RWPE2 (cell line): ENCODE data around the gene GAN.

ENCODE experiments used
- ATAC-seq: fragments of 200-7000 bp; cut with Tn5 transposase; 3 replicates; pipeline ENCODE4 v1.9.1; 2021; ENCODE audit warnings: low read depth
- DNase-seq: peaks from one replicate; pipeline ENCODE4 v3.0.0-alpha.2; 2020; ENCODE audit warnings: low spot score
- H3K27ac ChIP-seq: fragments of 450-650 bp; 2 replicates; pipeline ENCODE4 v1.5.1; 2017; ENCODE audit warnings: mild to moderate bottlenecking; ENCODE audit not compliant: poor library complexity, severe bottlenecking
- H3K27me3 ChIP-seq: fragments of 250-450 bp; sonication (Bioruptor Pico); 2 replicates; pipeline ENCODE4 v1.5.1; 2021; ENCODE audit warnings: mild to moderate bottlenecking, moderate library complexity; ENCODE audit not compliant: insufficient read depth, poor library complexity, severe bottlenecking
- H3K36me3 ChIP-seq: fragments of 250-450 bp; sonication (Bioruptor Pico); 2 replicates; pipeline ENCODE4 v1.5.1; 2020; ENCODE audit warnings: low read depth, mild to moderate bottlenecking, moderate library complexity
- H3K4me1 ChIP-seq: fragments of 250-450 bp; sonication (Bioruptor Pico); 2 replicates; pipeline ENCODE4 v1.5.1; 2021; ENCODE audit warnings: mild to moderate bottlenecking, moderate library complexity; ENCODE audit not compliant: insufficient read depth, poor library complexity, severe bottlenecking
- H3K4me3 ChIP-seq: fragments of 250-450 bp; sonication (Bioruptor Pico); 2 replicates; pipeline ENCODE4 v1.5.1; 2021; ENCODE audit warnings: mild to moderate bottlenecking, moderate library complexity; ENCODE audit not compliant: severe bottlenecking
- H3K9me3 ChIP-seq: fragments of 250-450 bp; sonication (Bioruptor Pico); 2 replicates; pipeline ENCODE4 v1.5.1; 2021; ENCODE audit warnings: mild to moderate bottlenecking, moderate library complexity; ENCODE audit not compliant: severe bottlenecking
- TF ChIP-seq, protein P1 (sequence below): fragments of 450-650 bp; IDR thresholded peaks from one replicate; pipeline ENCODE4 v1.5.1; 2017; ENCODE audit warnings: mild to moderate bottlenecking, moderate library complexity; ENCODE audit not compliant: poor library complexity, severe bottlenecking

GAN gene

DNA sequence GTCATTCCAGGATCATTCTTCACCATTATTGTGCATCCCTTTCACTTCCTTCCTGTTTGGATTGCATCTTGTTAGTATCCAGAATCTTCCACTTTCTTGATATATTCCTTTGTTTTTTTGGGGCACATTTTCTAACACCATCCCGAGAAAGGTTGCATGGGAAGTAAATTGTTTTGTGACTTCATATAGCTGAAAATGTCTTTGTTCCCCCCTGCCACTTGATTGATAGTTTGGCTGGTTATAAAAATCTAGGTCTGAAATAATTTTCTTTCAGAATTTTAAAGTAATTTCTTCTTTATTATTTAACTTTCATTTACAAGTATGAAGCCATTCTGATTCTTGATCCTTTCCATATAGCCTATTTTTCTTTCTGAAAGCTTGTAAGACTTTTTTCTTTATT, 32.7 kb downstream of the GAN start:
- Histone ChIP-seq H3K4me3 (no peak overlapping the region), H3K4me1 (no peaks in the 10 kb centered on the region), H3K36me3 (0 out of 2 replicates have a peak, but pooled peaks cover 3% of the 10 kb centered on the region), H3K27me3 (no peaks in the 10 kb centered on the region), H3K9me3 (peaks cover 13% of the 10 kb centered on the region), H3K27ac (no peak overlapping the region)
- TF ChIP-seq, protein P1, sequence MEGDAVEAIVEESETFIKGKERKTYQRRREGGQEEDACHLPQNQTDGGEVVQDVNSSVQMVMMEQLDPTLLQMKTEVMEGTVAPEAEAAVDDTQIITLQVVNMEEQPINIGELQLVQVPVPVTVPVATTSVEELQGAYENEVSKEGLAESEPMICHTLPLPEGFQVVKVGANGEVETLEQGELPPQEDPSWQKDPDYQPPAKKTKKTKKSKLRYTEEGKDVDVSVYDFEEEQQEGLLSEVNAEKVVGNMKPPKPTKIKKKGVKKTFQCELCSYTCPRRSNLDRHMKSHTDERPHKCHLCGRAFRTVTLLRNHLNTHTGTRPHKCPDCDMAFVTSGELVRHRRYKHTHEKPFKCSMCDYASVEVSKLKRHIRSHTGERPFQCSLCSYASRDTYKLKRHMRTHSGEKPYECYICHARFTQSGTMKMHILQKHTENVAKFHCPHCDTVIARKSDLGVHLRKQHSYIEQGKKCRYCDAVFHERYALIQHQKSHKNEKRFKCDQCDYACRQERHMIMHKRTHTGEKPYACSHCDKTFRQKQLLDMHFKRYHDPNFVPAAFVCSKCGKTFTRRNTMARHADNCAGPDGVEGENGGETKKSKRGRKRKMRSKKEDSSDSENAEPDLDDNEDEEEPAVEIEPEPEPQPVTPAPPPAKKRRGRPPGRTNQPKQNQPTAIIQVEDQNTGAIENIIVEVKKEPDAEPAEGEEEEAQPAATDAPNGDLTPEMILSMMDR = no peak
- ATAC-seq (no peak), DNase-seq (no peak)

DNA sequence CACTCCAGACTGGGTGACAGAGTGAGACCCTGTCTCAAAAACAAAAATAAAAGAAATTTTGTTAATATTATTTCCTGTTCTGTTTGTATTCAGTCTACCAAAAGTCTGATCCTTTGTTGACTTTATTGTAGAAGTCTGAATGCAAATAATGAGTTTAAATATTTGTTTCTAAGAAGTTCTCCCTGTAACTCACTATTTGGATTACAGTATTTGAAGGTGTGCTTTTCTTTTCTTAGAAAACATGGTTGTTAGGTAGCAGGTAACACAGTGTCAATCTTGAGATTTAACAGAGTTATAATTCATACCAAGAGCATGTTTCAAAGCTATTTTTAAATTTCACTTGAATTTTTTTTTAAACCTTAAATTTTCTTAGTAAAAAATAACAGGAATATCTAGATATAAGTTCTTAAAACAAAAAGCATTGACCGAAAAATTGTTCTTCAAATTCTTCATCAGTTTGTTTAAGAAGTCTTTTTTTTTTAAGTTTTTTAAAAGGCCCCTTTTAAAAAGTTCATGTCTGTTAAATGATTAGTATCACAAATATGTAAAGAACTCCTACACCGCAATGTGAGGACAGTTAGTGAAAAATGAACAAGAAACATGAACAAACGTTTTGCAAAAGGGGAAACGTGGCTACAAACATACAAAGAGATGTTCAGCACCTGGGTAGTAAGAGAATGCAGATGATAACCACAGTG, 35.0 kb downstream of the GAN start:
- DNase-seq = no peak
- TF ChIP-seq, protein P1 = no peak
- H3K27ac ChIP-seq = no peak overlapping the region
- 0 out of 2 replicates have a peak, but pooled peaks cover 6% of the 10 kb centered on the region for H3K36me3 ChIP-seq
- H3K27me3 ChIP-seq = no peaks in the 10 kb centered on the region
- H3K4me1 ChIP-seq = no peaks in the 10 kb centered on the region
- no peak for ATAC-seq
- H3K4me3 ChIP-seq = no peak overlapping the region
- peaks cover 13% of the 10 kb centered on the region for H3K9me3 ChIP-seq

GRCh38 chr16:81350306-81350615, 35.5 kb downstream of the GAN start:
- ATAC-seq = no peak
- peaks cover 10% of the 10 kb centered on the region for H3K9me3 ChIP-seq
- no peaks in the 10 kb centered on the region for H3K4me1 ChIP-seq
- no peak overlapping the region for H3K4me3 ChIP-seq
- no peak for DNase-seq
- H3K27ac ChIP-seq = no peak overlapping the region
- no peaks in the 10 kb centered on the region for H3K27me3 ChIP-seq
- 0 out of 2 replicates have a peak, but pooled peaks cover 6% of the 10 kb centered on the region for H3K36me3 ChIP-seq
- TF ChIP-seq, protein P1 = peak; percentile 37

- no peak overlapping the region for H3K27ac ChIP-seq
- no peak for ATAC-seq
- peaks cover 37% of the 10 kb centered on the region for H3K36me3 ChIP-seq
- no peak overlapping the region for H3K4me3 ChIP-seq
- H3K9me3 ChIP-seq = no peaks in the 10 kb centered on the region
- H3K27me3 ChIP-seq = no peaks in the 10 kb centered on the region
- no peak for DNase-seq
- no peaks in the 10 kb centered on the region for H3K4me1 ChIP-seq
- TF ChIP-seq, protein P1 = no peak
Measured at GRCh38 chr16:81353895-81354294, 39.1 kb downstream of the GAN start.

- Histone ChIP-seq H3K4me3 (no peak overlapping the region), H3K27ac (no peak overlapping the region), H3K36me3 (peaks cover 48% of the 10 kb centered on the region), H3K27me3 (no peaks in the 10 kb centered on the region), H3K4me1 (no peaks in the 10 kb centered on the region), H3K9me3 (no peaks in the 10 kb centered on the region)
- TF ChIP-seq, protein P1 = no peak
- no peak for DNase-seq
- ATAC-seq = no peak
Measured at GRCh38 chr16:81357711-81358260, 43.0 kb downstream of the GAN start.
